GM21381 (cell line): ENCODE results near the gene PPP4R1.
"Not testable (repeated sequence)": the region's sequence is repeated elsewhere in the genome, so short reads cannot be mapped to it uniquely, and the experiment has no call there.

Experiments
- ATAC-seq: cut with Tn5 transposase; IDR thresholded peaks from one replicate; pipeline ENCODE4 v1.9.1; 2021; ENCODE audit warnings: mild to moderate bottlenecking, moderate library complexity; ENCODE audit not compliant: unreplicated experiment

PPP4R1 gene

DNA sequence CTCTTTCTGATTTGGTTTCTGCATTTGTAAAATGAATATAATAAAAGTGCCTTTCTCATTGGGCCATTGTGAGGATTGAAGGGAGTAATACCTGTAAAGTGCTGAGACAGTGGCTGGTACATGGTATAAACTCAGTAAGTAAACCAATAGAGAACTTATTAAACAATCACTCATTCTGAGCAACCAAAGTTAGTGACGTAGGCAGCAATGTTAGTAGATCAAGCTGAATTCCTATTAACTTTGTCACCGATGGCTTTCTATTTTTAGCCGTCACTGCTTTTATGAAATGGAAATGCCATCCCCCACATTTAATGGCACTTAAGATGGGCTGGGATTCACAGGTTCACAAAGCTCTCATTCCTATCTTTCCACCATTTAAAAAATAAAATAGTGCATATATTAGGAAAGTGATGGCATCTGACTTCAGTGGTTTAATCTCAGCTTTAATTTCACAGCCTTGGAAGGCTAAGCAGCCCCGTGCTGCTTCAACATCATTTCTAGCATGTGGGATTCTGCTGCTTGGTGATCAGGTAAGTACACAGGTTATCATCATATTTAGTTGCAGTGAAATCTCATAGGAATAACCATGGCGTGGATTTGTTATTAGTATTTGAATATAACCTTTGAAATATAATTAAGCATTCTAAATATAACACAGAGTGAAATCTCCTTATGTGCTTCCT is 17.6 kb upstream of the PPP4R1 start:
- no peak for ATAC-seq

DNA sequence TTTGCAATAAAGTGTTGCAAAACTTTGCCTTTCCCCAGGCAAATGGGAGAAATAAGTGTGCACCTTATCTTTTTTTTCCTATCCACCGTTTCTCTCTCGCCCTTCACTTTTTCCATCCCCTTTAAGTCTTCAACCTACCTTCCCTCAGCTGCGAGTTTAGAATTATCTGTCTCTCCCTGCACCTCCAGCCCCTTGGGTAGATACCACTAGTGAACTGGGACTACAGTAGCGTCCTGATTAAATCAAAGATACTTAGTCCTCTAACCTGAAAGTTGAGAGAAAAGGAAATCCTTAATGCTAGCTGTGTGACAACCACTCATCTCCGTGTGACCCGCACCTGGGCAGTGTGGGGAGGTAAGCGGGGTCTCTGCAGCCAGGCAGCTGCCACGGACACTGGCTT is 16.1 kb upstream of the PPP4R1 start:
- no peak for ATAC-seq

DNA sequence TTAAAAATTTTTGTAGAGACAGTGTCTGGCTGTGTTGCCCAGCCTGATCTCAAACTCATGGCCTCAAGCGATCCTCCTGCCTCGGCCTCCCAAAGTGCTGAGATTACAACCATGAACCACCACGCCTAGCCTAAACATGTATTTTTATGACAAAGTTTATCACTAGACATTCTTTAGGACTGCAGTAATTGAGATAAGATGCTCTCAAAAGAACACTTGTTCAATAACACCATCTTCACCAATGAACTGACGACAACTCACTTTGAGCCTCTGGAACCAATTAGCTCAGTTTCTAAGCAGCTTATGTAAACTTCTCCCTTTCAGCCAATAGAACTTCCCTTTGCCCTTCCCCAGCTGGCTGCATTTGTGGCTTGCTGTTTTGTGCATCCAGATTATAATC is 15.3 kb upstream of the PPP4R1 start:
- ATAC-seq = no peak

DNA sequence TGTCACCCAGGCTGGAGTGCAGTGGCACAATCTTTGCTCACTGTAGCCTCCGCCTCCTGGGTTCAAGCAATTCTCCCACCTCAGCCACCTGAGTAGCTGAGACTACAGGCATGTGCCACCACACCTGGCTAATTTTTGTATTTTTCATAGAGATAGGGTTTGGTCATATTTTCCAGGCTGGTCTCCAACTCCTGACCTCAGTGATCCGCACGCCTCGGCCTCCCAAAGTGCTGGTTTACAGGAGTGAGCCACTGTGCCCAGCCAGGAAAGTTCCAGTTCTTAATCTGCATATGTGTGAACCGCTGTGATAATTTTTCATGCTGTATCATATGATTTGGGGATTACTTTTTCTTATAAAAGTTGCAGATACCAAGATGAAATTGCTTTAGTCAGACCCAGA is 14.6 kb upstream of the PPP4R1 start:
- no peak for ATAC-seq

DNA sequence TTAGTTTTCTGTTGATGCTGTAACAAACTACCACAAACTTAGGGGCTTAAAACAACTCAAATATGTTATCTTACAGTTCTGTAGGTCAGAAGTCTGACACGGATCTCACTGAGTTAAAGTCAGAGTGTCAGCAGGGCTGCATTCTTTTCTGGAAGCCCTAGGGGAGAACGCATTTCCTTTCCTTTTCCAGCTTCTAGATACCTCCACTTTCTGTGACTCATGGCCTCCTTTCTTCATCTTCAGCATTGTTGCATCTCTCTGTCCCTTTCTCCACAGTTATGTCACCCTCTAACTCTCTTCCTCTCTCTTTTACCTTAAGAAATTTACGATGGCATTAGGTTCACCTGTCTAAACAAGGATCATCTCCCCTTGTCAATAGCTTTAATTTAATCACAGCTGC is 13.3 kb upstream of the PPP4R1 start:
- ATAC-seq = no peak

DNA sequence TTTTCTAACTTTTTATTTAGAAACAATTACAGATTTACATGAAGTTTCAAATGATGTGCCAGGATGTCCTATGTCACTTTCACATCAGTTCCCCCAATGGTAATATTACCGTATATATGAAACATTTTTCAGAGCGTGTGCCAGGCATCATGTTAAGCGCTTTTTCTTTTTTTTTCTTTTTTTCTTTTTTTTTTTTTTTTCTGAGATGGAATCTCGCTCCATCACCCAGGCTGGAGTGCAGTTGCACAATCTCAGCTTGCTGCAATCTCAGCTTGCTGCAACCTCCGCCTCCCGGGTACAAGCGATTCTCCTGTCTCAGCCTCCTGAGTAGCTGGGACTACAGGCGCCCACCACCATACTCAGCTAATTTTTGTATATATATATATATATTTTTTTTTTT is 5.6 kb upstream of the PPP4R1 start:
- no peak for ATAC-seq

DNA sequence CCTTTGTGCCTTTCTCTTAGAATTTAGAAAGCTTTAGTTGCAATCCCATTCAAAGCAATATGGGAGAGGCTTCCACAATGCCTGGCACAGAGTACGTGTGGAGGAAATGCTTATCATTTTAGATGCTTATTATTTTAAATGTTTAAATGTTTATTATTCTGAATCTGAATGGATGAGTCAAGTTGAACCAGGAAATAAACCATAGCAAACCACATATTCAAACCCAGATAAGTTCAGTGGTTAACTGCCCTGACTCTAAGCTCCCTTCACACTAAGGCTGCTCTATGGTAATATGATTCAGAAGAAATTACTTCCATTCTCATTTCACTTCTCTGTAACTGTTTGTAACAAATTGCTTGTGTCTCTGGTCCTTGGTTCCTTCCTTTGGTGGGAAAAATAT is 5.2 kb upstream of the PPP4R1 start:
- ATAC-seq = no peak

DNA sequence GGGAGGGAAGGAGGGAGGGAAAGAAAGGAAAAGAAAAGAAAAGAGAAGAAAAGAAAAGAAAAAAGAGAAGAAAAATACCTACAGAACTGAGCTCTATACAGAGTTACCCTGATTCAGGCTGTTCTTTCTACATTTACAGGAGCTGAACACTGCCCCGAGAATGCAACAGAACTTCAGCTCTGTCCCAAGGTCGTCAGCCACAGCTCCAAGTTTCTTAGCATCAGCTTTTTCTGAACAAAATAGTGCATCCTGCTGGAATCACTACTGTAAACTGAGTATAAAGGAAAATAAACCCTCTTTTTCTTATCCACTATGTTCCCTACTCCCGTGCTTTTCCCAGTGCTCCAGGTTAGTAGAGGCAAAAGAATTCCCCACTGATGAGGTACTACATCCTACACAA is 4.7 kb upstream of the PPP4R1 start:
- no peak for ATAC-seq

DNA sequence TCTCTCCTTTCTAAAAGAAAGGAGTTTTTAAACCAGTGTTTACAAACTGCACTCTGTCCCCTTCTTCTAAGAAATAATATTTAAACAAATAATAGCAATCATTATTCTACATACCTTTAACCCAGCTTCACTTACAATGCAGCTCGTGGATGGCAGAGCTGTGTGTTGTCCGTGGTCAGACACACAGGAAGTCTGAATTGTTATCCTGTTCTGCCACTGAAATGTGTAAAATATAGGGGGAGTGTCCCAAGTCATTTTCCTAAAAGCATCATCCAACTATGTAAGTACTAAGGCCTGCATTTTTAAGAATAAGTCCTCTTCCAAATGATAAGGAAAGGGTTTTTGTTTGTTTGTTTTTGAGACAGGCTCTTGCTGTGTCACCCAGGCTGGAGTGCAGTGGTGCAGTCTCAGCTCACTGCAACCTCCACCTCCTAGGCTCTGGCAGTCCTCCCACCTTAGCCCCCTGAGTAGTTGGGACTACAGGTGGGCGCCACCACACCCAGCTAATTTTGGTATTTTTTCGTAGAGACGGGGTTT is 2.7 kb upstream of the PPP4R1 start:
- ATAC-seq = no peak

DNA sequence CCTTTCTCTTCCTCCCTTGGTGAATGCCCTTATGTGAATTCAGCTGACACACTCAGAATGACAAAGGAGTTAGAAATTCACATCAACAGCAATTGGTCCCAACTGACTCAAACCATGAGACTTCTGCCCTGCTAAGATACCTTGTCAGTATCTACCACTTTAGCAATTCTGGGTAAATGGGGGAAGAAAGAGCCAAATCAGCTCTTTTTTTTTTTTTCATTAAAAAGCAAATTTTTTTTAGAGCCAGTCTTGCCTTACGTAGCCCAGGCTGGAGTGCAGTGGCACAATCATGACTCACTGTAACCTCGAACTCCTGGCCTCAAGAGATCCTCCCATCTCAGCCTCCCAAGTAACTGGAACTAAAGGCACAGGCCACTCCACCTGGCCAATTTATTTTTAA is 1.7 kb upstream of the PPP4R1 start:
- no peak for ATAC-seq

DNA sequence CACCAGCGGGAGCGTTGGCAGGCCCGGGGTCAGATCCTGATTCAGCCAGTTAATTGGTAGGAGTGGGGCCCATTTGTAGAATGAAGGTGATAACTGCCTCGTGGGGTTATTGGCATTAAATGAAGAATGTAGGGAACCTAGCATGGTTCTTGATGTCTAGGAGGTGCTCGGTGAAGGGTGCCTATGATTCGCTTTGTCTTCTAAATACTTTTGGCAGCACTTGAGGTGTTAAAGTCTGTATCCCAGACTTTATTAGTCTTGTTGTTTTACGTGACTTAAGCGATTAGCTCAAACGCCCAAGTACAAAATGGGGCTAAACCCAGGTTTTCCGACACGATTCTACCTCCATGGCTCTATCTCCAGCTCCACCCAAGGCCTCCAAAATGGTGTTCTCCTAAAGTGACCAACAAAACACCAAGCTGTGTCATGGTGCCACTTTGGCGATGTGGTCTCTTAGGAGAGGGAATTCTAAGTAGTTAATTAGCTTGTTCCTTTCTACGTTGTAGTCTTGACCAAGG is 980 bp upstream of the PPP4R1 start:
- ATAC-seq = no peak

DNA sequence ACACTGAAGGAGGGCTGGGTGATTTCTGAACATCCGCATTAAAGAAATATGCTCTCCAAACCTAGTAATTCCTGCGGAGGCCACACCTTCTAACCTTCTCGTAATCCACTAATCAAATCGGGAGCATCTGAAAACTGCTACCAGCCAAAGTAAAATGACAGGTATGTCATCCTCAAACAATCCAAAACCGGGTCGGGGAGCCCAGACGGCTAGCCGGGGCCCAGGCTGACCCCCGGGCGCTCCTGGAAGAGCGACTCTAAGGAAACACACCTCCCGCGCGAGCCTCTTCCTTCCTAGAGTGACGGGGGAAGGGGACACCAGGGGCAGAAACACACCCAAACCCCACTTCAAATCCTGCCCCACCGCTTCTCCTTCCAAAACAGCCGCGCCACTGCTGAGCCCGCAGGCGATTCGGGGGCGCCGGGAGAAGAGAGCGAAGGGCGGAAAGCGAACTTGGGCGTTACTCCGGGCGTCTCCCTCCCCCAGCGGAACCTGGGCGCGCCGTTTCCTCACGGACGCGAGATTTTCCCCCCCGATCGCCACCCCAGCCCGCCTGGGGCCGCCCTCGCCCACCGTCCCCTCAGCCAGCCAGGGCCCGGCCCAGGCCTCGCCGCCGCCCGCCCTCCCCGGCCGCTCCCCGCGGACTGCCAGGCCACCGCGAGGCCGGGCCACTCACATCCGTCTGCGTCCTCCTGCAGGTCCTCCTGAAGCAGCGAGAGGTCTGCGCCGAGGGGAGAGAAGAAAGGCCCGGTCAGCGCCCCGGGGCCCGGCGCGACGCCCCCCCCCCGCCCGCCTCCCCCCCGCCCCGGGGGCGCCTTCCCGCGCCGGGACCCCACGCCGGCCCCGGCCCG is 584 bp downstream of the PPP4R1 start:
- ATAC-seq = peak; percentile 40

DNA sequence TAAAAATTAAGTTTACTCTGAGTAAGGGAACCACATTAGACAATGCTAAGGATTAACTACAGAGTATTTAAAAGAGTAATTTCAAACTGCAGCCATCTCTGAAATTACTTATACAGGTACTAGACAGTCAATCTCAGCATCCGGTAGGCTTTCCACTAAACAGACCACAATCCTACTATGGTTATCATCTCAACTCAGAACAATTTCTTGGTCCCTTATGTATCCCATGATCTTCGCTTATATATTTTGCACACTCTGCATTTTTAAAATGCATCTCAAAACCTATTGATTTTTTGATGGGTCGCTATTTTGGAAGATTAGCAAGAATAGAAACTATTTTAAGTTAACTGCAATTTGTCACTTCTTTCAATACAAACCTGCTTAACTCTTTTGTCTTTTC is 1.4 kb downstream of the PPP4R1 start:
- ATAC-seq = no peak

DNA sequence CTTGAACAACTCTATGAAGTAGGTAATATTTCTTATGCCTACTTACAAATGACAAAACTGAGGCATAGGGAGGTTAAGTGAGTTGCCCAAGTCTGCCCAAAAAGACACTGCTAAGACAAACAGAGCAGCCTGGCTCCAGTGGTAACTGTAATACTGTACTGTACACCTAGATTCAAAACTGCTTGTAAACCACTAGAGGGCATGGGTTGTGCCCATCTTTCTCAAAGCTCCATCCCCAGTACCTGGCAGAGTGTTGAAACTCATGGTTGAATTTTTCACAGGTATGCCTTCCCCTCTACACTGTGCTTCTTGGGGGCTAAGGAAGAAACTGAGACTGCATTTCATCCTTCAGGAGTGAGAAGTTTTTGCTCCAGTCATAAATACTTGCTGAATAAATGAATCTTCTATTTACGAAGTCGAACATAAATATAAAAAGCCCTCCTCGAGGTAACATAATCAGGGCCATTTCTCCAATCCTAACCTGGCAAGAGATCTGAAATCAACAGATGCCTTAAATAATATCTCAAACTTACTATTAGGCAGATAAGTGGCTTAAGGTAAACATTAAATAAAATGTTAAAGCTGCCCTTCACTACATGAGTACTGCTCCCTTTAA is 2.0 kb downstream of the PPP4R1 start:
- ATAC-seq = no peak

DNA sequence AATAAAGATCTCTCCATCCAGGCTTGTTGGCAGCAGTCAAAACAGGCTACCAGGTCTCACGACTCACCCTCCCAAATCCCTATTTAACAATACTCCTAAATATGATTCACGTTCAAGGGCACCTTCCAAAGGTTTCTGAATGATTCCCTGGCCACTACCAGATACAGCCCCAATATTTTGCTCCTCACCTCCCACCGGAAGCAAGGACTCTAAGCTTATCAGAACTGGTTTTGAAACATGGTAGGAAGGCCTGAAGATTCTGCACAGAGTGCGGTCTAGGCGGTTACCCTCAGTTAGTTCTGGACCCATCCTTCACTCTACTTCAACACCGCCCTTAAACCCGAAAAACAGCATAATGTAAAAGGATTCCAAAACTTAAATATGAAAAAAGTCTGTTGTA is 5.2 kb downstream of the PPP4R1 start:
- ATAC-seq = no peak

DNA sequence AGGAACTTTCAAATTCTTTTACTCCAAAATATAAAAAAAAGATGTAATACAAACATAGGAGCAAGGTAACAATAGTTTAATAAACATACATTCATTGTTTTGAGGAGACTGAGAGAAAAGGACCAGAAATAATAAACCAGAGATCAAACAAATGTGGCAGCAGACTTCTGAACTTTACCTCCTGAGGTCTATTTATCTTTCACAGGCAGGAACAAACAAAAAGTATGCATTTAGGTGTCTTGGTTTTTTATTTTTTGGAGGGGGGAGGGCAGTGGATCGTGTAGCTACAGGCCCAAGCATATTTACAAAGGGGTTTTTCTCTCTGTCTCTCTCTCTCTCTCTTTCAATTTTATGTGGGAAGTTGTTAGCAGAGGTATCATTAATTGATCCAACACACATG is 5.6 kb downstream of the PPP4R1 start:
- ATAC-seq = no peak

DNA sequence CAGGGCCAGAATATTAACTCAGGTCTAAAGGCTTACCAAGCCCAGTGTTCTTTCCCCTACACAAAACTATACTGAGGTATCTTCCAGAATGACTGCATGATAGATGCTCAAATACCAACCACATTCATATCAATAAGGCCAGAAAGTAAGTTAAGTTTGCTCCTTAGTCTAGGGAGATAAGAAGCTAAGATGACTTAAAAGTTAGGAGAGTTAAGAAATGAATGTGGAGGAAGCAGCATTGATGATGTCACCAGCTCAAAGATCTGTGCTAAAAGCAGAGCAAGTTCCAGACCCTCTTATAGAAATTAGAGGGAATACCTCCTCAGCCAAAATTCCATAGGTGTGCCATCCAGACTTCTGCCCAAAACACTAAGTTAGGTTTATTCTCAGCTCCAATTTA is 6.1 kb downstream of the PPP4R1 start:
- no peak for ATAC-seq

DNA sequence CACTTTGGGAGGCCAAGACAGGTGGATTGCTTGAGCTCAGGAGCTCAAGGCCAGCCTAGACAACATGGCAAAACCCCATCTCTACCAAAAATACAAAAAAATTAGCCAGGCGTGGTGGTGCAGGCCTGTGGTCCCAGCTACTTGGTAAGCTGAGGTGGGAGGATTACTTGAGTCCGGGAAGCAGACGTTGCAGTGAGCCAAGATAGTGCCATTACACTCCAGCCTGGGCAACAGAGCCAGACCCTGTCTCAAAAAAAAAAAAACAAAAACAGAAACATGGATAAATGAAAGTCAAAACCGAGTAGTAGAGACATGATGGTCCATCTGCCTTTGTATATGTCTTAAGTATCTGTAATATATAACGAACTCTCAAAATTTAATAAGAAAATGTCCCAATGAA is 7.2 kb downstream of the PPP4R1 start:
- ATAC-seq = not testable (repeated sequence)

DNA sequence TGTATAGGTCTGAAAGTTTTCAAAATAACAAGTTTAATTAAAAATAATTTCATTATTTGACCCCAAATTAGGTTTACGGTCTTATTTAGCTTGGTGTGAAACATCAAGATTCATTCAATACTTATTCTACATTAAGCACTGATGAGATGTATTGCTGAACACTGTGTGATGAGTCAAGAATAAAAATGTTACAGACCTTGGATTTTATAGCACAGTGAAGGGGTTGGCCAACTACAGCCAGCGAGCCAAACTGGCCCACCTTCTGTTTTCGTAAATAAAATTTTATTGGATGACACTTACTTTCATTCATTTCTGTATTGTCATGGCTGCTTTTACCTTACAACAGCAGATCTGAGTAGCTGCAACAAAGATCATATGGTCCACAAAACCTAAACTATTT is 8.3 kb downstream of the PPP4R1 start:
- no peak for ATAC-seq

DNA sequence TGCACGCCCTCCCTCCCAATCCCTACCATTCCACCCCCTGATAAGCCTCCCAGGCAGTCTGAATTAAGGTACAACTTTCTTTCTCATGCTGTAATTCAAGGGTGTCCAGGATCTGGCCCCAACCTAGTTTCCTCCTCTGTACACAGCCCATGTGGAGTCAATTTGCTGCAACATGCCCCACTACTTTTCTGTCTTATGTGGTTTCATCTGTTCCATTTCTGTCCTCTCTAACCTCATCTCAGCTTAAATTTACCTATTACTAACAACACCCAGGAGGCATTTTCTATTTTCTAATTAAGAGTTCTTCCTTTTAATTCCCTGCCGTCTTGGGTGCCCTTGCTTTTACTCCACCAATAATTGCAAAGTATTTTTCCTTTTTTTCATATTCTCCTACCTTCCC is 10.0 kb downstream of the PPP4R1 start:
- ATAC-seq = no peak

DNA sequence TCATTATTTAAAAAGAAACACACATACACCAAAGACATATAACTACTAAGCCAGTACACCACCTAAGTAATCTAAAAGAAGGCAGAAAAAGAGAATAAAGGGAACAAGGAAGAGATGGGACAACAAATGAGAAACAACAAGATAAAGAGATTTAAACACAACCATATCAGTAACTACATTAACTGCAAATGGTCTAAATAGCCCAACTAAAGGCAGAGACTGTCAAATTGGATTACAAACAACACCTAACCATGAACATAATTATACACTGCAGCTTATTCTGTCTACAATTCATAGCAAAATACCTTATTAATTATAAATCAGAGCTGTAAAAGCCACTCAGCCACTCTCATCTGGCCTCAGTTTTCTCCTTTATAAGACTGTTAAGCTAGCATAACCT is 15.0 kb downstream of the PPP4R1 start:
- no peak for ATAC-seq

DNA sequence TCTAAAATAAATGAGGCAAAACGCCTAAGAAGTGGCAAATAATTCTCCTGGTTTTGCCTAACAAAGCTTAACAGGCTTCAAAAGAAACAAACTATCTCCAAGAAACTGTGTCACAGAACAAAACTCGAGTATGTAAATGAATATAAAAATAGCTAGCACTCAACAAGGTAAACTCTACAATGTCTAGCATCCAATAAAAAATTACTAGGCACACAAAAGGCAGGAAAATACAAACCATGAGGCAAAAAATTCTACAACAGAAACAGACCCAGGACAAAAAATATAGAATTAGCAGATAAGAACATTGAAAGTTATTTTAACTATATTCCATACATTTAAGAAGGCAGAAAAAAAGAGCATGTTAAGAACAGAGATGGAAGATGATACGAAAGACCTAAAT is 16.8 kb downstream of the PPP4R1 start:
- no peak for ATAC-seq
